ENCODE results near the gene SPOCK1. TPM values are rescaled to one million over a fixed set of nuclear protein-coding genes. Genes with fewer than 3 reads are reported as not detected.
"Not testable (repeated sequence)": the region's sequence is repeated elsewhere in the genome, so short reads cannot be mapped to it uniquely, and the experiment has no call there.

Gene SPOCK1
- total and polyA plus RNA-seq, 8 donors: 0.46 to 15.6 (median 9.2) TPM

- Histone ChIP-seq H3K27me3 (no peaks in the 10 kb centered on the region), H3K36me3 (no peaks in the 10 kb centered on the region), H3K4me3 (no peak overlapping the region), H3K4me1 (no peaks in the 10 kb centered on the region), H3K9me3 (no peaks in the 10 kb centered on the region), H3K27ac (no peak overlapping the region)
- intact Hi-C loops (cut with DNase I; ENCODE audit: low total_unique reads): no loop called here
- no peak for DNase-seq
- TF ChIP-seq EP300 (IDR thresholded peaks at IDR 0.05) (no peak), POLR2AphosphoS5 (IDR thresholded peaks at IDR 0.05) (no peak), POLR2A (IDR thresholded peaks at IDR 0.05) (no peak), CTCF (IDR thresholded peaks at IDR 0.05) (no peak)
- 71 to 84% (median 74%) methylated on average over 3 of the region's 3 CpGs for WGBS, 5 donors
These were observed 235.1 kb downstream of the SPOCK1 start for GRCh38 chr5:137264041-137264440.

GRCh38 chr5:137263371-137264005, 235.6 kb downstream of the SPOCK1 start:
- DNase-seq: no peak
- no peak for TF ChIP-seq CTCF (IDR thresholded peaks at IDR 0.05)
- no peak for TF ChIP-seq POLR2A (IDR thresholded peaks at IDR 0.05)
- Histone ChIP-seq H3K27ac (no peak overlapping the region), H3K27me3 (no peaks in the 10 kb centered on the region), H3K4me1 (no peaks in the 10 kb centered on the region), H3K36me3 (no peaks in the 10 kb centered on the region), H3K9me3 (no peaks in the 10 kb centered on the region), H3K4me3 (no peak overlapping the region)
- intact Hi-C loops (cut with DNase I; ENCODE audit: low total_unique reads): no loop called here
- WGBS, 5 donors: 64 to 77% (median 64%) methylated on average over 5 of the region's 5 CpGs

GRCh38 chr5:137262818-137263217, 236.3 kb downstream of the SPOCK1 start:
- H3K27ac ChIP-seq: no peak overlapping the region
- H3K4me1 ChIP-seq: no peaks in the 10 kb centered on the region
- H3K36me3 ChIP-seq: no peaks in the 10 kb centered on the region
- no peaks in the 10 kb centered on the region for H3K9me3 ChIP-seq
- intact Hi-C loops (cut with DNase I; ENCODE audit: low total_unique reads): no loop called here
- DNase-seq: no peak
- TF ChIP-seq CTCF (IDR thresholded peaks at IDR 0.05): no peak
- TF ChIP-seq EP300 (IDR thresholded peaks at IDR 0.05): no peak
- TF ChIP-seq POLR2A (IDR thresholded peaks at IDR 0.05): no peak
- TF ChIP-seq POLR2AphosphoS5 (IDR thresholded peaks at IDR 0.05): no peak
- H3K27me3 ChIP-seq: no peaks in the 10 kb centered on the region
- H3K4me3 ChIP-seq: no peak overlapping the region

- Histone ChIP-seq H3K4me1 (no peaks in the 10 kb centered on the region), H3K27me3 (no peaks in the 10 kb centered on the region), H3K36me3 (no peaks in the 10 kb centered on the region), H3K4me3 (no peak overlapping the region), H3K27ac (no peak overlapping the region), H3K9me3 (no peaks in the 10 kb centered on the region)
- intact Hi-C loops (cut with DNase I; ENCODE audit: low total_unique reads): no loop called here
- TF ChIP-seq POLR2AphosphoS5 (IDR thresholded peaks at IDR 0.05) (no peak), POLR2A (IDR thresholded peaks at IDR 0.05) (no peak), EP300 (IDR thresholded peaks at IDR 0.05) (no peak), CTCF (IDR thresholded peaks at IDR 0.05) (no peak)
- 55 to 69% (median 62%) methylated on average over 5 of the region's 5 CpGs for WGBS, 5 donors
- DNase-seq: no peak
These were observed 238.1 kb downstream of the SPOCK1 start for GRCh38 chr5:137260820-137261695.

- H3K27ac ChIP-seq; H3K36me3 ChIP-seq; H3K4me3 ChIP-seq; DNase-seq; intact Hi-C loops (cut with DNase I; ENCODE audit: low total_unique reads); H3K4me1 ChIP-seq; H3K9me3 ChIP-seq; H3K27me3 ChIP-seq: not testable (repeated sequence)
- WGBS, 5 donors: 78 to 90% (median 80%) methylated on average over 2 of the region's 2 CpGs
These were observed 240.0 kb downstream of the SPOCK1 start for GRCh38 chr5:137259115-137259514.

Data from stomach (tissue), 9 donors.